Chondrocyte (in vitro differentiated cells): ENCODE measurements around the gene NSL1. TPM values are rescaled to one million over a fixed set of nuclear protein-coding genes. Genes with fewer than 3 reads are reported as not detected.

Source experiments
- DNase-seq: peaks from one replicate; pipeline ENCODE4 v3.0.0; 2021; ENCODE audit warnings: mixed read lengths, low spot score
- H3K27ac Mint-ChIP-seq: one replicate; pipeline ENCODE4 v1.8.0; 2021; ENCODE audit warnings: mild to moderate bottlenecking, moderate library complexity, mixed read lengths; ENCODE audit not compliant: unreplicated experiment
- H3K27me3 Mint-ChIP-seq: 2 replicates; pipeline ENCODE4 v1.8.0; 2021; ENCODE audit warnings: low read depth, mixed read lengths
- H3K36me3 Mint-ChIP-seq: 2 replicates; pipeline ENCODE4 v1.8.0; 2021; ENCODE audit warnings: low read depth, mixed read lengths
- H3K4me1 Mint-ChIP-seq: 2 replicates; pipeline ENCODE4 v1.8.0; 2021; ENCODE audit warnings: low read depth, mild to moderate bottlenecking, mixed read lengths
- H3K4me3 Mint-ChIP-seq: one replicate; pipeline ENCODE4 v1.8.0; 2021; ENCODE audit warnings: mild to moderate bottlenecking, moderate library complexity, mixed read lengths; ENCODE audit not compliant: unreplicated experiment
- H3K9me3 Mint-ChIP-seq: 2 replicates; pipeline ENCODE4 v1.8.0; 2021; ENCODE audit warnings: low read depth, mixed read lengths
- total RNA-seq: library from RNA; stranded (reverse); gene quantifications from 3 replicates; pipeline ENCODE4 v1.2.1, GENCODE V29; 2021
- TF ChIP-seq, protein P1 (sequence below): fragments of 200-600 bp; sonication (generic); IDR thresholded peaks from 2 replicates; pipeline ENCODE4 v1.5.0; 2021; ENCODE audit warnings: antibody characterized with exemption, mild to moderate bottlenecking, moderate library complexity

The NSL1 gene
- total RNA-seq, 1 donor from 2014 or later, result 20.0 TPM

GRCh38 chr1:212690816-212691403 is 100.7 kb downstream of the NSL1 start:
- H3K27ac Mint-ChIP-seq, result no peak overlapping the region
- peaks cover 3% of the 10 kb centered on the region for H3K27me3 Mint-ChIP-seq
- TF ChIP-seq, protein P1, sequence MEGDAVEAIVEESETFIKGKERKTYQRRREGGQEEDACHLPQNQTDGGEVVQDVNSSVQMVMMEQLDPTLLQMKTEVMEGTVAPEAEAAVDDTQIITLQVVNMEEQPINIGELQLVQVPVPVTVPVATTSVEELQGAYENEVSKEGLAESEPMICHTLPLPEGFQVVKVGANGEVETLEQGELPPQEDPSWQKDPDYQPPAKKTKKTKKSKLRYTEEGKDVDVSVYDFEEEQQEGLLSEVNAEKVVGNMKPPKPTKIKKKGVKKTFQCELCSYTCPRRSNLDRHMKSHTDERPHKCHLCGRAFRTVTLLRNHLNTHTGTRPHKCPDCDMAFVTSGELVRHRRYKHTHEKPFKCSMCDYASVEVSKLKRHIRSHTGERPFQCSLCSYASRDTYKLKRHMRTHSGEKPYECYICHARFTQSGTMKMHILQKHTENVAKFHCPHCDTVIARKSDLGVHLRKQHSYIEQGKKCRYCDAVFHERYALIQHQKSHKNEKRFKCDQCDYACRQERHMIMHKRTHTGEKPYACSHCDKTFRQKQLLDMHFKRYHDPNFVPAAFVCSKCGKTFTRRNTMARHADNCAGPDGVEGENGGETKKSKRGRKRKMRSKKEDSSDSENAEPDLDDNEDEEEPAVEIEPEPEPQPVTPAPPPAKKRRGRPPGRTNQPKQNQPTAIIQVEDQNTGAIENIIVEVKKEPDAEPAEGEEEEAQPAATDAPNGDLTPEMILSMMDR, result no peak
- H3K4me3 Mint-ChIP-seq, result no peak overlapping the region
- no peak for DNase-seq
- H3K4me1 Mint-ChIP-seq, result no peaks in the 10 kb centered on the region
- no peaks in the 10 kb centered on the region for H3K9me3 Mint-ChIP-seq
- peaks cover under 1% of the 10 kb centered on the region for H3K36me3 Mint-ChIP-seq

- no peak for DNase-seq
- no peaks in the 10 kb centered on the region for H3K9me3 Mint-ChIP-seq
- no peak overlapping the region for H3K4me3 Mint-ChIP-seq
- H3K36me3 Mint-ChIP-seq, result no peaks in the 10 kb centered on the region
- no peak overlapping the region for H3K27ac Mint-ChIP-seq
- H3K4me1 Mint-ChIP-seq, result no peaks in the 10 kb centered on the region
- TF ChIP-seq, protein P1, result no peak
- no peaks in the 10 kb centered on the region for H3K27me3 Mint-ChIP-seq
These were observed 101.6 kb downstream of the NSL1 start for GRCh38 chr1:212689758-212690529.

DNA sequence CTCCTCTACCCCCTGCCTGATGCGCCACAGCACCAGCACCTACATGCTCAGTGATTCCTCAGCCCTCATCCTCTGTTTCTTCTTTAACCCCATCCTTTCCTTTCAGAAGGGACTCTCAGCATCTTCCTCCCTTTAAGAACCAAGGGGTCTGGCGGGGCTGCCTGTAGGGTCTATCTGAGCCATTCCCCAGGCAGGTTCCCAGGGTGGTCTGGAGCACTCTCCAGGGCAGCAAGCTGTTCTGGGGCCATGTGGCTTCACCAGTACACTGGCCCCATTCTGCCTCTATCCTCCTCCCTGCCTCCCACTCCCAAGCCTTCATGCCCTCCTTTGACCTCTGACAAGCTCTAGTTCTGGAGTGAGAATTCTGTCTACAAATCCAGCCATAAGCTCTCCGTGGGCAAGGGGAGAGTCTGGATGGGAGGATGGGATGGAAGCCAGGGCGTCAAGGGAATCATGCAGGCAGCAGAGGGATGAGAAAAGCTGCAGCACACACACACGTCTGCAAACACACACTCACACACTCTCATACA is 102.3 kb downstream of the NSL1 start:
- DNase-seq, result no peak
- TF ChIP-seq, protein P1, result no peak
- Mint-ChIP-seq H3K36me3 (no peaks in the 10 kb centered on the region), H3K4me1 (no peaks in the 10 kb centered on the region), H3K27me3 (no peaks in the 10 kb centered on the region), H3K4me3 (no peak overlapping the region), H3K9me3 (no peaks in the 10 kb centered on the region), H3K27ac (no peak overlapping the region)

- Mint-ChIP-seq H3K4me3 (no peak overlapping the region), H3K9me3 (no peaks in the 10 kb centered on the region), H3K36me3 (no peaks in the 10 kb centered on the region), H3K4me1 (no peaks in the 10 kb centered on the region), H3K27me3 (no peaks in the 10 kb centered on the region), H3K27ac (no peak overlapping the region)
- TF ChIP-seq, protein P1, result no peak
- DNase-seq, result no peak
These were observed 103.1 kb downstream of the NSL1 start for GRCh38 chr1:212688341-212689047.

GRCh38 chr1:212687811-212688210 is 103.8 kb downstream of the NSL1 start:
- no peak for DNase-seq
- no peaks in the 10 kb centered on the region for H3K9me3 Mint-ChIP-seq
- no peak overlapping the region for H3K4me3 Mint-ChIP-seq
- TF ChIP-seq, protein P1, result no peak
- no peaks in the 10 kb centered on the region for H3K27me3 Mint-ChIP-seq
- H3K27ac Mint-ChIP-seq, result no peak overlapping the region
- no peaks in the 10 kb centered on the region for H3K36me3 Mint-ChIP-seq
- H3K4me1 Mint-ChIP-seq, result no peaks in the 10 kb centered on the region
